Chondrocyte (in vitro differentiated cells): ENCODE measurements around the gene WDR7. TPM values are rescaled to one million over a fixed set of nuclear protein-coding genes. Genes with fewer than 3 reads are reported as not detected.

Source experiments
- DNase-seq: peaks from one replicate; pipeline ENCODE4 v3.0.0; 2021; ENCODE audit warnings: mixed read lengths, low spot score
- H3K27ac Mint-ChIP-seq: one replicate; pipeline ENCODE4 v1.8.0; 2021; ENCODE audit warnings: mild to moderate bottlenecking, moderate library complexity, mixed read lengths; ENCODE audit not compliant: unreplicated experiment
- H3K27me3 Mint-ChIP-seq: 2 replicates; pipeline ENCODE4 v1.8.0; 2021; ENCODE audit warnings: low read depth, mixed read lengths
- H3K36me3 Mint-ChIP-seq: 2 replicates; pipeline ENCODE4 v1.8.0; 2021; ENCODE audit warnings: low read depth, mixed read lengths
- H3K4me1 Mint-ChIP-seq: 2 replicates; pipeline ENCODE4 v1.8.0; 2021; ENCODE audit warnings: low read depth, mild to moderate bottlenecking, mixed read lengths
- H3K4me3 Mint-ChIP-seq: one replicate; pipeline ENCODE4 v1.8.0; 2021; ENCODE audit warnings: mild to moderate bottlenecking, moderate library complexity, mixed read lengths; ENCODE audit not compliant: unreplicated experiment
- H3K9me3 Mint-ChIP-seq: 2 replicates; pipeline ENCODE4 v1.8.0; 2021; ENCODE audit warnings: low read depth, mixed read lengths
- total RNA-seq: library from RNA; stranded (reverse); gene quantifications from 3 replicates; pipeline ENCODE4 v1.2.1, GENCODE V29; 2021
- TF ChIP-seq, protein P1 (sequence below): fragments of 200-600 bp; sonication (generic); IDR thresholded peaks from 2 replicates; pipeline ENCODE4 v1.5.0; 2021; ENCODE audit warnings: antibody characterized with exemption, mild to moderate bottlenecking, moderate library complexity

WDR7 gene
- total RNA-seq, 1 donor from 2014 or later, result 14.9 TPM

DNA sequence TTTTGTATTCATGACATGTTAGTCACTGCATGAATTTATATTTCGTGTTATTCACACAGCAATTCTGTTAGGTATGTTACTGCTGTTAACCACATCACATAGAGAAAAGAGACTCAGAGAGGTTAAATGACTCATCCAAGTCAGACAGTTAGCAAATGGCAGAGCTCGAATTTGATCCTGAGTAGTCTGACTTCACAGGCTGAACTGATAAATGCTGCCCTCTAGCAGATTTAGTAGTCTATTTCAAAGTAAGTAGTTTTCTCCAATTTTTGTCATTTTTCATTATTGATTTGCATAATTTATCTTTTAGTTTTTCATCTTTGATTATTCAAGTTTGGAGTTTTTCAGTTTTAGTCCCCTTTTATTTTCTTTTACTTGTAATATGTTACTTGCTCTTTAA, 58.3 kb downstream of the WDR7 start:
- DNase-seq, result no peak
- H3K27ac Mint-ChIP-seq, result no peak overlapping the region
- H3K9me3 Mint-ChIP-seq, result no peaks in the 10 kb centered on the region
- no peak overlapping the region for H3K4me3 Mint-ChIP-seq
- peaks cover 4% of the 10 kb centered on the region for H3K4me1 Mint-ChIP-seq
- TF ChIP-seq, protein P1, sequence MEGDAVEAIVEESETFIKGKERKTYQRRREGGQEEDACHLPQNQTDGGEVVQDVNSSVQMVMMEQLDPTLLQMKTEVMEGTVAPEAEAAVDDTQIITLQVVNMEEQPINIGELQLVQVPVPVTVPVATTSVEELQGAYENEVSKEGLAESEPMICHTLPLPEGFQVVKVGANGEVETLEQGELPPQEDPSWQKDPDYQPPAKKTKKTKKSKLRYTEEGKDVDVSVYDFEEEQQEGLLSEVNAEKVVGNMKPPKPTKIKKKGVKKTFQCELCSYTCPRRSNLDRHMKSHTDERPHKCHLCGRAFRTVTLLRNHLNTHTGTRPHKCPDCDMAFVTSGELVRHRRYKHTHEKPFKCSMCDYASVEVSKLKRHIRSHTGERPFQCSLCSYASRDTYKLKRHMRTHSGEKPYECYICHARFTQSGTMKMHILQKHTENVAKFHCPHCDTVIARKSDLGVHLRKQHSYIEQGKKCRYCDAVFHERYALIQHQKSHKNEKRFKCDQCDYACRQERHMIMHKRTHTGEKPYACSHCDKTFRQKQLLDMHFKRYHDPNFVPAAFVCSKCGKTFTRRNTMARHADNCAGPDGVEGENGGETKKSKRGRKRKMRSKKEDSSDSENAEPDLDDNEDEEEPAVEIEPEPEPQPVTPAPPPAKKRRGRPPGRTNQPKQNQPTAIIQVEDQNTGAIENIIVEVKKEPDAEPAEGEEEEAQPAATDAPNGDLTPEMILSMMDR, result peak; percentile 68
- H3K36me3 Mint-ChIP-seq, result peaks cover 2% of the 10 kb centered on the region
- no peaks in the 10 kb centered on the region for H3K27me3 Mint-ChIP-seq

DNA sequence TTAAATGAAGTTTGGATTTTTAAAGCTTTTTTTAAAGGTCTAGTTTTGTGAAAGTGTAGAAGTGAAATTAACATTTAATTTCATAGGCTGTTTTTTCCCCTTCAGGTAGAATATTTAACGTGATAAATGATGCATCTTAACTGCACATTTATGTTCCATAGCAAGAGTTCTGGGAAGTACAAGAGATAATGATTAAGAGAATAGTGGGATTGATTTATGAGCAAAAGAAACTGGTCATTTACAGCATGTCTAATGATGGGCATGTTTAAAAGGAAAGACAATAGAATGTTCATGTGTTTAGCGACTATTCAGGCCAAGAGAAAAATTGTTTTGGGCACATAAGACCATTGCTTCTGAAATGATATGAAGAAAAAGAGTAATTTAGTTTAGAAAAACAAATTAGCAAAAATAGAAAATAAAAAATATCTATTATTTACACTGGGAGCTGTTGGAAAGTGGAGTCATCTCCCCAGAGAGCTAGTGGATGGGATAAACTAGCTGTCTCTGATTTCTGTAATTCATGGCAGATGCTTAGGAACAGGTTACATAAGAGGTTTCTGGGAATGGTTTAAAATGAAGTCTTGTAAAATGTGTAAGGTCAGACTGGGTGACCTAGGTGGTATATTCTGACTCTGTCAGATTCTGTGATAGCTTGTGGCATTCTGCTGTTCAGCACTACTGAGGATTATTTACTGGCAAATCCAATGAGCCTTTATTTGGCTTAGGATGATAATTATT, 60.7 kb downstream of the WDR7 start:
- Mint-ChIP-seq H3K9me3 (no peaks in the 10 kb centered on the region), H3K27ac (no peak overlapping the region), H3K4me3 (no peak overlapping the region), H3K27me3 (no peaks in the 10 kb centered on the region), H3K36me3 (no peaks in the 10 kb centered on the region), H3K4me1 (peaks cover 11% of the 10 kb centered on the region)
- DNase-seq, result no peak
- TF ChIP-seq, protein P1, result no peak

DNA sequence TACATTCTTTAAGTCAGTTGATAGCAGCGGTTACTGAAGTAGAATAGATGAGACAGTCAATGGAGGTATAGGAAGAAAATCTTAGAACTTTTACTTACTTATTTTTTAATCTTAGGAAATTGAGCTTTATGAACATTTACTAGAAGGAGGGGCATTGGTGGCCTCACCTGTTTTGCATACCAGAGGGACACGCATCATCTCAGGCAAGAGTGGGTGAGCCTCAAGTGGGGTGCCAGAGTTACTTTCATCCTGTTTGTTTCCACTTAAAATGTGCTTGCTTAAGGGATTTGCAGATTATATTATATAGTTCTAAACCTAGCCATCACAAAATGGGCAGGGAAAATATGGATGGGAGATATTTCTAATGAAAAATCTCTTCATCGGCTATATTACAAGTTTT, 61.6 kb downstream of the WDR7 start:
- no peaks in the 10 kb centered on the region for H3K9me3 Mint-ChIP-seq
- no peaks in the 10 kb centered on the region for H3K27me3 Mint-ChIP-seq
- H3K4me3 Mint-ChIP-seq, result no peak overlapping the region
- no peak for DNase-seq
- peaks cover 11% of the 10 kb centered on the region for H3K4me1 Mint-ChIP-seq
- TF ChIP-seq, protein P1, result no peak
- H3K27ac Mint-ChIP-seq, result no peak overlapping the region
- no peaks in the 10 kb centered on the region for H3K36me3 Mint-ChIP-seq

DNA sequence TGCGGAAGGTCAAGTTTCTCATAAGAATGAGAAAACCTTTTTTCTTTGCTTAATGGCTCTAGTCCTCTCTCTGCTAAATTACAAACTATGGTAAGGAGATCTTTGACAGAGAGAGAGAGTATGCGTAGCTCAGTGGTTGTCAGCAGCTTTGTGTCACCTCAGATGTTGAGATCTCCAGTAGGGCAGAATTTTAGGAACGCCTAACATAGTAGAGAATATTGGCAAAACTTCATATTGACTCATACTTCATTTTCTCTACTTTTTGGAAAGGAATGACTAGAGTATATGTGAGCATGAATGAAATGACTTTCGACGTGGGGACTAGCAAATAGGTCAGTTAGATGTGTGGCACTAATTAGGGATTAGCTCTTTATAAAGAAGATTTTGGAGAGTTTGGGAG, 64.0 kb downstream of the WDR7 start:
- Mint-ChIP-seq H3K27ac (no peak overlapping the region), H3K4me3 (no peak overlapping the region), H3K4me1 (peaks cover 6% of the 10 kb centered on the region), H3K9me3 (no peaks in the 10 kb centered on the region), H3K27me3 (no peaks in the 10 kb centered on the region), H3K36me3 (peaks cover 1% of the 10 kb centered on the region)
- no peak for DNase-seq
- TF ChIP-seq, protein P1, result no peak

DNA sequence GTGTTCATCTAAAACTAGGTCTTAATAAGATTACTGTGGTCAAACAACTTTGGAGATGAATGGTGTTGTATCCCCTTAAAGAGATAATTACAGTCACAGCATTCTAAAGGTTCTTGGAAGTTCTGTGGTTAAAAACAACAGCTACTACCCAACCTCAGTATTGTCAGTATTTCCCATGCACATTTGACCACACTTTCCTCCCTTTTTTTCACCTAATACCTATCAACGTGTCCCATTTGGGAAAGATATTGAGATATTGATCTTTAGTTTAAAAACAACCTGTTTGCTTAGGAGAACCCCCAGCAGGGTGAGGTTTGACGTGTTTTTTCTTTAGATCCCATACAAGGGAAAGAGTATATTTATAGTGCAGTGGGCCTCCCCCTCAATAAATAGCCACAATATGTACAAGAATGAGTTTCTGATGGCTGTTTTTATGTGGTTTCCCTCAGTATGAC, 65.6 kb downstream of the WDR7 start:
- TF ChIP-seq, protein P1, result no peak
- H3K27ac Mint-ChIP-seq, result no peak overlapping the region
- H3K4me3 Mint-ChIP-seq, result no peak overlapping the region
- H3K4me1 Mint-ChIP-seq, result peaks cover 6% of the 10 kb centered on the region
- no peaks in the 10 kb centered on the region for H3K9me3 Mint-ChIP-seq
- peaks cover 1% of the 10 kb centered on the region for H3K36me3 Mint-ChIP-seq
- H3K27me3 Mint-ChIP-seq, result no peaks in the 10 kb centered on the region
- DNase-seq, result no peak
